GM18907 (cell line): ENCODE measurements around the gene KCNC1.

Source experiments
- ATAC-seq: cut with Tn5 transposase; IDR thresholded peaks from one replicate; pipeline ENCODE4 v1.9.1; 2021; ENCODE audit warnings: mild to moderate bottlenecking, moderate library complexity; ENCODE audit not compliant: unreplicated experiment

The KCNC1 gene

DNA sequence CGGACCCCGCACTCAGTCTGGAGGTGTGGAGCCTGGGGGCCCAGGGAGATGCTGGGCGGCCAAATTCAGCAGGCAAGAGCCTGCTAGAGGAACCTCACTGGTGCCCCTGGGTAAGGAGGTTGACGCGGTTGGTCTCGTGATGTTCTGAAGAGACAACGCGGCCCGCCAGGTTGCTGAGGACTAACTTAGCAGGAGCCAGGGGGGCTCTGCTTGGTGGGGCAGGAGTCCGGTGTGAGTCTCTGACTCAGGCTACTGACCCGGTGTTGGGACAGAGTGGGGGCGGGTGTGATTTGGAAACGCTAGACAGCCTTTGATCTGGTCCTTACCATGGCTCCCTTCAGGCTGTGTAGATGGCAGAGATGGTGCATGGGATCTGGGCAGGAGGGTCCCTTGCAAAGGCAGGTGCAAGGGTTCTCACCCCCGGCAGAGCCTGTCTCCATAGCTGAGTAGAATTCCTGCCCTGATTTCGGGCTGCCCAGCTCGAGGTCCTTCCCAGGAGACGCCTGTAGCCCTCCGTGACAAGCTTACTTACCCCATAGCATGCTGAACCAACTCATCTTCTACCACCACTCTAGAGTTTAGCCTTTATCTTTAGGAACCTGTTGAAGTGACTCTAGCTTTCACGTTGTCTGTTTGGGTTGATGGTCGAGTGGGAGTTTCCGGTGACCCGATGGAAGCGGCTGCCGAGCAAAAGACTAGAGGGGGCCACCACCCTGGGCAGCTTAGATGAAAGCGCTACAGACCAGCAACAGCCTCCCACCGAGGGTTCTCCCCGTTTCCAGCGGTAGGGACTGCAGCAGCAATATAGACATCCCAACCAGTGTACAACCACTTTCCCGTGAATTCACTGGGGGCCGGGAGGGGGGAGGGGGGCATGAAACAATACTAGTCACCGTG, 38.4 kb downstream of the KCNC1 start:
- no peak for ATAC-seq

- no peak for ATAC-seq
Observed at GRCh38 chr11:17773674-17774073, 39.1 kb downstream of the KCNC1 start.

DNA sequence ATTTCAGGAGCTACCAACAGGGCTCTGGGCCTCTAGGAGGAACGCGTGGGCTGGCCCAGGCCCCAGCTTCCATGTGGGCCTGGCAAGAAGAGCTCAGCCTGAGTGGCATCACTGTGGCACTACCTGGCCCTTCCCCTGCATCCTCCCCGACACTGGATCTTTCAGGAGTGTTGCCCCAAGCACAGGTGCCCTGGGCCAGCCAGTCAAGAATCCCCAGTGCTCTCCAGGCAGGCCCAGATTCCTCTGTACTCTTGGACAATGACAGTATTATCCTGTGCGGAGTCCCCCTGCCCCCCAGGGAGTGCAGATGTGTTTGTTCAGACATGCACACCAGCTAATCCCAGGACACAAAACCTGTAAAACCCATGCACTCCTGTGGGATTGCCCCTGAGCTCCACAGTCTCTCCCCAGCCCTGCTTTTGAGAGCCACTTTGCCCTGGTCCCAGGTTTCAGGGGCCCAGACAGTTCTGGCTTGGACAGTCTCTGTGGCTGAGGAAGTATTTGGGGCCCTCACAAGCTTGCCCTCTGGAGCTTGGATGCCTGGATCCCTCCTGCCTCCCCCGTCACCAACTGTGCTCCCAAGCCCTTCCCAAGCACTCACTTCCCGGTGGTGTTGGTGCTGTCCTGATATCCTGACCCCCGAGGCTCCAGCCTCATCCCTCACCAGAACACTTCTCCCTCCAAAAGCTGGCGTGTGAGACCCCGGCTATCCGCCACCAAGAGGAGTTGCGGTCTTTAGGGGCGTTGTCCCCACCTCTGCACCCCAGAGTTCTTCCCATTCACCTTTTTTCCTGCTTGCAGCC, 39.9 kb downstream of the KCNC1 start:
- no peak for ATAC-seq

DNA sequence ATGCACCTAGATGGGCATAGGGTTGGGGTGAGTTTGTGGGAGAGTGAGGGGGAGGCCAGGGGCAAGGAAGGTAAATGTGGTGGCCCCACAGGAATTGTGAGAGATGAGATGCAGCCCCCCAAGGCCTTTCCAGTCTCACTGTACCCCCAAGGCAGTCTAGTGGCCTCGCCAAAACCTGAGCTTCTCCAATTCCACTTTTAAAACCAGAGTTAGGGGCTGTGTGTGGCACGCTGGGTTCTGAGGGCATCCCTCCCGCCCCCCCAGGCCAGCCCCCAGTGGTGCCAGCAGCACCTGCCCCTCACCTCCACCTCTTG, 40.4 kb downstream of the KCNC1 start:
- ATAC-seq: no peak

GRCh38 chr11:17775507-17776211, 41.1 kb downstream of the KCNC1 start:
- ATAC-seq: no peak

GRCh38 chr11:17776212-17776875, 41.8 kb downstream of the KCNC1 start:
- ATAC-seq: no peak

GRCh38 chr11:17777086-17777737, 42.6 kb downstream of the KCNC1 start:
- ATAC-seq: no peak

GRCh38 chr11:17777738-17778091, 43.1 kb downstream of the KCNC1 start:
- ATAC-seq: no peak

DNA sequence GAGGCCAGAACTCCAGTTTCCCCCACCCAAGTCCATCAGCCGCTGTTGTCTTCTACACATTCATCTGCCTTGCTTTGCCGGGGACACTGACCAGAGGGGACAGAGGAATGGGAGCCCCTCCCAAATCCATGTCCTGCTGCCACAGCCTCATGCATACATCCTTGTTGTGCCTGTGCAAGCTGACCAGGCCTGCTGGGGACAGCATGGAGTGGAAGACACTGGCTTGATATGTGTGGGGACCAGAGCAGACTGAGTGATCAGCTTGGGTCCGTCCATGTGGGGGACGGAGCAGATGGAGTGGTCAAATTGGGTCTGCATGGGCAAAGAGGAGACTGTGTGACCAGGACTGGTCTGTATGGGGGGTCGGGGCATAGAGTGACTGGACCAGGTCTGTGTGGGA, 43.8 kb downstream of the KCNC1 start:
- ATAC-seq: no peak

GRCh38 chr11:17778956-17779860, 44.6 kb downstream of the KCNC1 start:
- no peak for ATAC-seq

DNA sequence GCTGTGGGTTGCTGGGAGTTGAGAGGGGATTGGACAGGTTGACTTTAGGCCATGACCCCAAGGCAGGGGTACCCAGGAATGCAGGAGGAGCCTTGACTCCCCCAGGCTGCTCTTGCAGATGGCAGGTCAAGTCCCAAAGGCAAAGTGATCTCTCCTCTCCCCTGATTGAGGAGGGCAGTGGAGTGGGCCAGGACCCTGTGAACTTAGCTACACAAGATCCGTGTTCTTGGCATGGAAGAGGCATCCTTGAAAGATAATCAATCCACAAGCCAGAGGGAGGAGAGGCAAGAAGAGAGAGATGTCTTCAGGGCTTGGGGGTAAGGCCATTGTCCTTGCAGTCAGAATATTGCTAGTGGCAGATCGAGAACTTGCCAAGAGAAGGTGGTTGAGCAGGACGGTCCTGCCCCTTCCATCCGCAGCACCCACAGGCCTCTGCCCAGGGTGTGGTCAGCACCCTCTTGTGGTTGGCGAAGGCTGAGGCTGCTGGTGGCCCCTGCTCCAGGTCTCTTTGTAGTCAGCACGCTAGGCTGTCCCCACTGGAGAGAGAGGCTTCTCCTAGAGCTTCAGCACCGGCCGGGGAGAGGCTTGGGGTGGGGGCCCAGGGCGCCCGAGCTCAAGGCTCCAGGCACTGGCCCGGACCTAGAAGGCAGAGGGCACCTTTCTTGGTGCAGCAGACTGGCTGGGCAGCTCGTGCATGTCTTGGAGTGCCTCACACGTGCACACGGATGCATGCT, 45.4 kb downstream of the KCNC1 start:
- no peak for ATAC-seq

DNA sequence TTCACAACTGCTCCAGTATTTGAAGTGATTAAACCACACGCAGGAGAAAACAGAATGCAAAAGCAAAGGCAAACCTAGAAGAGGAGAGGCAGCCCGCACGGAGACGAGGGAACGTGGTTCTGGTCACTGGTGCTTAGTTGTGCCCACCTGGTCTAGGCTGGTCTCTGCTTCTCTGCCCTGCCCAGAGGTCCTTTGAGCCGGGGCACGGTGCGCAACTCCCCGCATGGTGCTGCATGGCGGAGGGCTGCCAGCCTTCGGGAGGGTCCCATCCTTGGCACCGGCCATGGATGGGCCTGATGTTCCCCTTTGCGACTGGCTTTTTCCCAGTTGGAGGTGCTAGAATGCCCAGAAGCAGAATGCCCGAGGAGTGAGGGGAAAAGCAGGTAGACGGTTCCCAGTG, 46.1 kb downstream of the KCNC1 start:
- no peak for ATAC-seq

DNA sequence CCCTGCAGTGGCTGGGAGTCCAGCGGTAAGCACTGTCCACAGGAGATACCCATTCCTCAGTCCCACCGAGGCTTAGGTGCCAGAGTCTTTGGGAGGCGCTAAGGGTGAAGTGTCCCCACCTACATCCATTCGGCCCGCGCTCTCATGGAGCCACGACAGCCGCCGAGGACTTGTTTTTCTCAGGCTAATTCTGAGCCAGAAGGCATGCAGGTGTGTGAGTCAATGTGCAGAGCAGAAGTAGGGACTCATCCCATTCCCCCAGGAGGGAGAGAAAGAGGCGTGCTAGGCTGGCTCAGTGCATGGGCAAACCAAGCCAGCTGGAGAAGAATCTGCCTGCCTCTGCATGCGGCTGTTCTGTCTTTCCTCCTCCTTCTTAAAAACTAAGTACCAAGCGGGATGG, 46.6 kb downstream of the KCNC1 start:
- ATAC-seq: no peak

DNA sequence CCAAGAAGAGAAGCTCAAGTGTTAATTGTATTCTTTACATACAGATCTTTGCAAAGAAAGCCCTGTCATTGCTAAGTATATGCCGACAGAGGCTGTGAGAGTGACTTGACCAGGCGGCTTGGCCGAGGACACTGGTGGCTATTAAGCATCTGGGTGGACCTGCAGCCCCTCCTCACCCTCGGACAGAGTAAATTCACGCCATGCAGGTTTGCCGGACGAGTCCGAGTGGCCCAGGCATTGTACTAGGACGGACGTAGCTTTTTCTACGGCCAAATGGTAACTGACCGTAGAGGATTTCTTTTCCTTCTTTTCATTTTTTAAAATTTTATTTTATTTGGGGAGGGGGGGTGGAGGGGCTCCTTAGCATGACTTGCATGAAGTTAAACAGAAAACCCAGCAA, 47.0 kb downstream of the KCNC1 start:
- no peak for ATAC-seq

GRCh38 chr11:17782145-17782544, 47.6 kb downstream of the KCNC1 start:
- no peak for ATAC-seq

- no peak for ATAC-seq
Observed at GRCh38 chr11:17782603-17783337, 48.2 kb downstream of the KCNC1 start.

DNA sequence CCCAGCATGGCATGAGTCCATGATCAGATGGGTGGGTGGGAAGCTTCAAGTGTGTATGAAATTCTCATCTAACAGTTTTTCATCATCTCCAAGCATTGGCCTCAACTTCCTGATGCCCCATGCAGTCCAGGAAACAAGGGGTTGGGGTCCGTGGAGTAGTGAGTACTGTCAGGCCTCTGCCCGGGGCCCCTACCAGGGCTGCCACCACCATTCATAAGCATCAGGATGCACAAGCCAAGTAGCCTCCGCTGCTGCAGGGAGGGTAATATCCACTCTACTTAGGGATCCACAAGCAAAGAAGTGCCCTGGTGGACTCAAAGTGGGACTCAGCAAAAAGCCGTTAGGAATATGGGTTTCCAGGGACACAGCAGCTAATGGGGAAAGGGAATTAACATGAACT, 49.3 kb downstream of the KCNC1 start:
- no peak for ATAC-seq

DNA sequence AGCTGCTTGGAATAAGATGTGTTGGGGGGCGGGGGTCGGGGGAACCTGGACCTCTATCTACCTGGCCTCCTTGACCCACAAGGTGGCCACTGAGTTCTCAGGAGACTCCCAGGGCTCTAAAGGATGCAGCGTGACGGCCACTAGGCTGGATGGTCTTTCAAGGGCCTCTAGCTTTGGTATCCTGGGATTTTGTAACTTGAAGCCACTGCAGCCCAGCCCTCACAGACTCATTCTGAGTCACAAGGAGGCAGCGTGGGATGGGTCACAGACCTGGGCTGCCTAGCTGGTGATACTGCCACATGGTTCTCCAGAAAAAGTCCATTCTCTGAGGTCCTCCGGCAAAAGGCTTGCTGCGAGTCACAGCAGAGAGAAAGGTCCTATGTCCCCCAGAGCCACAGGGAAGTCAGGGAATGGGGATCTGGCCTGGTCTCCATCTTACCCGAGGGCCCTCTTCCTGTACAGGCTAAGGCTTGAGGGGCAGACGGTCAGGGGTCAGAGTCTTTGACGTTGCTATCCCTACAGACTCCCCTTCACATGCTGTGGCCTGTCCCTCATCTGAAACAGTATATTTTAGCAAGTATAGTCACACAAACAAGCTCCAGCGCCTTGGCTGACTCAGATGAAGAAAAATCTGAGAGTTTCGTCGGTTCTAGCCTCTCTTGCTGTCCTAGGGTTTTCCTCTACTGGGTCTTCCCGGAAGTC, 52.4 kb downstream of the KCNC1 start:
- ATAC-seq: no peak
